HEK293 (cell line): ENCODE measurements around the gene CDH26.

Experiments used
- PRDM2 ChIP-seq: fragments of 450-650 bp; formaldehyde crosslinking; IDR thresholded peaks from 2 replicates; pipeline ENCODE4 v1.5.1; 2016; ENCODE audit warnings: missing biosample characterization, missing genetic modification characterization, borderline replicate concordance
- ZBTB26 ChIP-seq: fragments of 450-650 bp; formaldehyde crosslinking; optimal IDR thresholded peaks from 2 replicates; pipeline ENCODE3; 2016; ENCODE audit warnings: missing biosample characterization, mild to moderate bottlenecking, missing genetic modification characterization
- ZSCAN16 ChIP-seq: fragments of 450-650 bp; formaldehyde crosslinking; IDR thresholded peaks from 2 replicates; pipeline ENCODE4 v1.5.1; 2016; ENCODE audit warnings: missing biosample characterization, missing genetic modification characterization

GRCh38 chr20:59958123-59958522, at the start of gene CDH26:
- TF ChIP-seq PRDM2 (tag by site-specific recombination): no peak
- TF ChIP-seq ZBTB26 (tag by site-specific recombination): no peak
- no peak for TF ChIP-seq ZSCAN16
